Liver (tissue), 9 donors: Measurements from ENCODE around the gene TTYH2. TPM values are rescaled to one million over a fixed set of nuclear protein-coding genes. Genes with fewer than 3 reads are reported as not detected.

Experiments
- DNase-seq: peaks from one replicate; pipeline ENCODE4 v3.0.0-alpha.2; 2017; ENCODE audit warnings: low spot score
- H3K27ac ChIP-seq, 2 donors: one replicate each; pipeline ENCODE4 v1.7.0; 2013; ENCODE audit warnings: inconsistent platforms in 2 of 2, low read length in 2 of 2, control low read depth in 1 of 2, low read depth in 1 of 2, mild to moderate bottlenecking in 1 of 2
- H3K27me3 ChIP-seq, 4 donors: one replicate each; pipeline versions ENCODE4 v1.6.1 to v1.7.0; 2013; ENCODE audit warnings: low read length in 3 of 4, inconsistent platforms in 1 of 4, mild to moderate bottlenecking in 1 of 4, moderate library complexity in 1 of 4; ENCODE audit not compliant: control insufficient read depth in 4 of 4, insufficient read depth in 4 of 4
- H3K36me3 ChIP-seq, 4 donors: one replicate each; pipeline versions ENCODE4 v1.6.1 to v1.7.0; 2013; ENCODE audit warnings: low read length in 3 of 4, mild to moderate bottlenecking in 3 of 4, low read depth in 1 of 4, moderate library complexity in 1 of 4; ENCODE audit not compliant: control insufficient read depth in 4 of 4, insufficient read depth in 3 of 4
- H3K4me1 ChIP-seq, 4 donors: one replicate each; pipeline versions ENCODE4 v1.6.1 to v1.7.0; 2013; ENCODE audit warnings: low read length in 3 of 4, mild to moderate bottlenecking in 3 of 4, moderate library complexity in 1 of 4; ENCODE audit not compliant: control insufficient read depth in 4 of 4, insufficient read depth in 4 of 4
- H3K4me3 ChIP-seq, 3 donors: one replicate each; pipeline versions ENCODE4 v1.6.1 to v1.7.0; 2013; ENCODE audit warnings: low read length in 3 of 3, control low read depth in 1 of 3, low read depth in 1 of 3, mild to moderate bottlenecking in 1 of 3
- H3K9ac ChIP-seq, 2 donors: one replicate each; pipeline ENCODE4 v1.7.0; 2013; ENCODE audit warnings: low read length in 2 of 2, mild to moderate bottlenecking in 2 of 2, moderate library complexity in 2 of 2, control low read depth in 1 of 2, low read depth in 1 of 2
- H3K9me3 ChIP-seq, 4 donors: one replicate each; pipeline versions ENCODE4 v1.6.1 to v1.7.0; 2013; ENCODE audit warnings: low read length in 3 of 4; ENCODE audit not compliant: control insufficient read depth in 4 of 4
- ATF3 ChIP-seq: IDR thresholded peaks from 2 replicates; pipeline ENCODE4 v1.6.1; 2016; ENCODE audit warnings: antibody characterized with exemption
- CTCF ChIP-seq: fragments of 150-350 bp; IDR thresholded peaks from 2 replicates; pipeline ENCODE4 v1.5.1; 2017; ENCODE audit warnings: improper control_type of control experiment, low read depth, low read length; ENCODE audit not compliant: missing input control
- EGR1 ChIP-seq, 2 donors: IDR thresholded peaks; 2 replicates each; pipeline ENCODE4 v1.6.1; 2016 to 2018; ENCODE audit warnings: antibody characterized with exemption in 2 of 2, low read depth in 2 of 2
- FOXA1 ChIP-seq: IDR thresholded peaks from 2 replicates; pipeline ENCODE4 v1.6.1; 2016; ENCODE audit warnings: antibody characterized with exemption
- FOXA2 ChIP-seq: IDR thresholded peaks from 2 replicates; pipeline ENCODE4 v1.6.1; 2016; ENCODE audit warnings: antibody characterized with exemption
- GABPA ChIP-seq, 2 donors: IDR thresholded peaks in 1 of 2; conservative IDR thresholded peaks in 1 of 2; 2 replicates each; pipeline ENCODE4 v1.6.1; 2016; ENCODE audit warnings: antibody characterized with exemption in 2 of 2, mild to moderate bottlenecking in 1 of 2, moderate library complexity in 1 of 2
- HNF4A ChIP-seq, 2 donors: conservative IDR thresholded peaks; 2 replicates each; pipeline ENCODE4 v1.6.1; 2016; ENCODE audit warnings: antibody characterized with exemption in 2 of 2, mild to moderate bottlenecking in 2 of 2
- HNF4G ChIP-seq: IDR thresholded peaks from 2 replicates; pipeline ENCODE4 v1.6.1; 2016; ENCODE audit warnings: antibody characterized with exemption
- JUND ChIP-seq, 2 donors: IDR thresholded peaks; 2 replicates each; pipeline ENCODE4 v1.6.1; 2016; ENCODE audit warnings: antibody characterized with exemption in 2 of 2
- MAX ChIP-seq: IDR thresholded peaks from 2 replicates; pipeline ENCODE4 v1.6.1; 2016; ENCODE audit warnings: antibody characterized with exemption
- NR2F2 ChIP-seq: IDR thresholded peaks from 2 replicates; pipeline ENCODE4 v1.6.1; 2016; ENCODE audit warnings: antibody characterized with exemption
- RAD21 ChIP-seq, 2 donors: IDR thresholded peaks; 2 replicates each; pipeline ENCODE4 v1.6.1; 2016; ENCODE audit warnings: antibody characterized with exemption in 2 of 2, mild to moderate bottlenecking in 2 of 2
- REST ChIP-seq: IDR thresholded peaks from 2 replicates; pipeline ENCODE4 v1.6.1; 2016; ENCODE audit warnings: antibody characterized with exemption, mild to moderate bottlenecking
- RXRA ChIP-seq, 2 donors: IDR thresholded peaks; 2 replicates each; pipeline ENCODE4 v1.6.1; 2017 to 2018; ENCODE audit warnings: antibody characterized with exemption in 2 of 2, mild to moderate bottlenecking in 1 of 2
- SP1 ChIP-seq: IDR thresholded peaks from 2 replicates; pipeline ENCODE4 v1.6.1; 2018; ENCODE audit warnings: antibody characterized with exemption, mild to moderate bottlenecking
- TAF1 ChIP-seq: conservative IDR thresholded peaks from 2 replicates; pipeline ENCODE4 v1.6.1; 2016; ENCODE audit warnings: antibody characterized with exemption, mild to moderate bottlenecking
- YY1 ChIP-seq: IDR thresholded peaks from 2 replicates; pipeline ENCODE4 v1.6.1; 2016; ENCODE audit warnings: antibody characterized with exemption, mild to moderate bottlenecking
- ZBTB33 ChIP-seq: IDR thresholded peaks from 2 replicates; pipeline ENCODE4 v1.6.1; 2016; ENCODE audit warnings: antibody characterized with exemption
- WGBS: extraction: QIAGEN DNeasy Blood & Tissue Kit; methylation state at CpG from one replicate; pipeline ENCODE4 v1.1.7; 2013; 5-methylcytosine and 5-hydroxymethylcytosine counted together
- polyA plus RNA-seq, 2 donors: library from polyadenylated mRNA; stranded (reverse) in 1 of 2; unstranded in 1 of 2; fragments of 200-250 nt in 1 of 2; fragments of >200 nt in 1 of 2; fragmentation: Nextera tagmentation in 1 of 2; extraction: Ambion mirVana in 1 of 2; gene quantifications; one replicate each; pipeline versions ENCODE4 v1.2.1 to v1.2.3, GENCODE V29; 2013 to 2015
- total RNA-seq, 2 donors: library from RNA; depleted of rRNA; stranded (reverse); fragments of >200 nt; gene quantifications; one replicate each; pipeline ENCODE4 v1.2.3, GENCODE V29; 2014
- donor health status: healthy.
- donor health status: healthy.
- donor health status: healthy.
- donor health status: healthy.
- donor health status: healthy.

TTYH2 gene
- total and polyA plus RNA-seq, 4 donors: 0.40 to 2.4 (median 0.99) TPM

- no peaks in the 10 kb centered on the region for H3K4me1 ChIP-seq
Observed at GRCh38 chr17:74220946-74221818, 7.8 kb downstream of the TTYH2 start.

More at GRCh38 chr17:74220946-74221818, 7.8 kb downstream of the TTYH2 start:
- TF ChIP-seq NR2F2 (no peak), ZBTB33 (no peak), FOXA1 (no peak), HNF4G (no peak), HNF4A (conservative IDR thresholded peaks at IDR 0.05) (no peak), TAF1 (no peak), CTCF (no peak), REST (no peak), FOXA2 (no peak), EGR1 (IDR thresholded peaks at IDR 0.05; ENCODE audit: low read depth in 2 of 2) (no peak), SP1 (no peak), RAD21 (IDR thresholded peaks at IDR 0.05) (no peak), RXRA (IDR thresholded peaks at IDR 0.05) (no peak), GABPA (IDR thresholded peaks at IDR 0.05 in 1 of 2, conservative IDR thresholded peaks at IDR 0.05 in 1 of 2) (no peak), ATF3 (no peak), JUND (IDR thresholded peaks at IDR 0.05) (no peak), MAX (no peak), YY1 (no peak)
- Histone ChIP-seq H3K27ac (no peak overlapping the region), H3K9me3 (no peaks in the 10 kb centered on the region), H3K36me3 (no peaks in the 10 kb centered on the region), H3K27me3 (no peaks in the 10 kb centered on the region), H3K9ac (no peak overlapping the region), H3K4me3 (no peak overlapping the region)
- 95% methylated on average over 16 of the region's 16 CpGs for WGBS
- no peak for DNase-seq
